Middle frontal gyrus (tissue), 1 donor: ENCODE measurements around the gene ELOVL4.

ENCODE experiments used
- DNase-seq: peaks from one replicate; pipeline ENCODE4 v3.0.0-alpha.2; 2015; ENCODE audit warnings: low spot score; ENCODE audit errors: extremely low spot score

Gene ELOVL4

GRCh38 chr6:79913369-79913768 is 34.0 kb downstream of the ELOVL4 start:
- DNase-seq = no peak

GRCh38 chr6:79911992-79912391 is 35.4 kb downstream of the ELOVL4 start:
- DNase-seq = no peak

- no peak for DNase-seq
Measured at GRCh38 chr6:79909517-79909916, 37.8 kb downstream of the ELOVL4 start.

- DNase-seq = no peak
Measured at GRCh38 chr6:79902046-79902445, 45.3 kb downstream of the ELOVL4 start.

- DNase-seq = no peak
Measured at GRCh38 chr6:79898076-79898475, 49.3 kb downstream of the ELOVL4 start.

- DNase-seq = no peak
Measured at GRCh38 chr6:79896075-79896449, 51.3 kb downstream of the ELOVL4 start.

- DNase-seq = no peak
Measured at GRCh38 chr6:79895382-79896074, 51.8 kb downstream of the ELOVL4 start.

- DNase-seq = no peak
Measured at GRCh38 chr6:79894939-79895338, 52.4 kb downstream of the ELOVL4 start.

- DNase-seq = no peak
Measured at GRCh38 chr6:79888587-79888986, 58.8 kb downstream of the ELOVL4 start.

GRCh38 chr6:79878142-79878748 is 69.1 kb downstream of the ELOVL4 start:
- DNase-seq = no peak

- DNase-seq = no peak
Measured at GRCh38 chr6:79874531-79875134, 72.7 kb downstream of the ELOVL4 start.

GRCh38 chr6:79872986-79873385 is 74.4 kb downstream of the ELOVL4 start:
- no peak for DNase-seq

- no peak for DNase-seq
Measured at GRCh38 chr6:79872303-79872702, 75.0 kb downstream of the ELOVL4 start.

GRCh38 chr6:79869600-79870084 is 77.7 kb downstream of the ELOVL4 start:
- peak; percentile 34 for DNase-seq

- DNase-seq = no peak
Measured at GRCh38 chr6:79869184-79869583, 78.2 kb downstream of the ELOVL4 start.

GRCh38 chr6:79868098-79868722 is 79.1 kb downstream of the ELOVL4 start:
- DNase-seq = peak; percentile 68
